ENCODE results near the gene RUSF1.

DNA sequence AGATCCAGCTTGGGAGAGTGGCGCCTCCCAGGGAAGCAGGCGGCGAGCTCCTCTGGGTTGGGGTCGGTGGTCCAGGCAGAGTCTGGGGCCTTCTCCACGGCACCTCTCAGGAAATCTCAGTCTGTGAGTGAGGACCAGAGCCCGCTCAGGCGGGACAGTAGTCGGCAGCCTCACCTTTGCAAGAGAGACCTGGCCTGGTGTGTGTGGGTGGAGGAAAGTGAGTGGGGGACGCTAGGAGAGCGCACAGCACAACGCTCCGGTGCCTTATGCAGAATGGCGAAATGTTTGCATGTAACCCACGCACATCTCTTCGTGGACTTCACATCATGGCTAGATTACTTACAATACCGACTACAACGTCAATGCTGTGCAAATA lies 21.7 kb upstream of the RUSF1 start:
- TF ChIP-seq, protein P1, sequence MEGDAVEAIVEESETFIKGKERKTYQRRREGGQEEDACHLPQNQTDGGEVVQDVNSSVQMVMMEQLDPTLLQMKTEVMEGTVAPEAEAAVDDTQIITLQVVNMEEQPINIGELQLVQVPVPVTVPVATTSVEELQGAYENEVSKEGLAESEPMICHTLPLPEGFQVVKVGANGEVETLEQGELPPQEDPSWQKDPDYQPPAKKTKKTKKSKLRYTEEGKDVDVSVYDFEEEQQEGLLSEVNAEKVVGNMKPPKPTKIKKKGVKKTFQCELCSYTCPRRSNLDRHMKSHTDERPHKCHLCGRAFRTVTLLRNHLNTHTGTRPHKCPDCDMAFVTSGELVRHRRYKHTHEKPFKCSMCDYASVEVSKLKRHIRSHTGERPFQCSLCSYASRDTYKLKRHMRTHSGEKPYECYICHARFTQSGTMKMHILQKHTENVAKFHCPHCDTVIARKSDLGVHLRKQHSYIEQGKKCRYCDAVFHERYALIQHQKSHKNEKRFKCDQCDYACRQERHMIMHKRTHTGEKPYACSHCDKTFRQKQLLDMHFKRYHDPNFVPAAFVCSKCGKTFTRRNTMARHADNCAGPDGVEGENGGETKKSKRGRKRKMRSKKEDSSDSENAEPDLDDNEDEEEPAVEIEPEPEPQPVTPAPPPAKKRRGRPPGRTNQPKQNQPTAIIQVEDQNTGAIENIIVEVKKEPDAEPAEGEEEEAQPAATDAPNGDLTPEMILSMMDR (conservative IDR thresholded peaks at IDR 0.05 in 1 of 2, IDR thresholded peaks at IDR 0.05 in 1 of 2; ENCODE audit: low read depth in 1 of 2, low read length in 2 of 2), result no peak
- peak; percentile 59 for TF ChIP-seq EZH2 (IDR thresholded peaks at IDR 0.05; ENCODE audit: low read length, missing control alignments)
